H1 (cell line): Measurements from ENCODE around the gene CASS4. TPM values are rescaled to one million over a fixed set of nuclear protein-coding genes. Genes with fewer than 3 reads are reported as not detected.

Source experiments
- CTCF ChIA-PET: fragments of 300-600 bp; sonication (Branson Sonifier 250); formaldehyde crosslinking; loops from one replicate; lab custom pipeline; 2021; ENCODE audit not compliant: partially characterized antibody; lab: Charles Lee
- POLR2A ChIA-PET: fragments of 300-600 bp; sonication (Branson Sonifier 250); formaldehyde crosslinking; loops from one replicate; lab custom pipeline; 2021; ENCODE audit warnings: inconsistent platforms; ENCODE audit not compliant: partially characterized antibody; lab: Charles Lee
- DNase-seq, 2 experiments: peaks; one replicate each; pipeline versions ENCODE4 v3.0.0 to v3.0.0-alpha.2; 2010 to 2022; ENCODE audit warnings: low spot score in 2 of 2, low read depth in 1 of 2, mixed read lengths in 1 of 2
- FAIRE-seq: peaks from 2 replicates; lab custom pipeline; 2011; peaks lifted over from hg19 to GRCh38; lab: Jason Lieb, UNC
- H2AFZ ChIP-seq: 2 replicates; pipeline ENCODE4 v1.8.1; 2012; ENCODE audit warnings: low read length, inconsistent platforms
- H2AK5ac ChIP-seq: 2 replicates; pipeline ENCODE4 v1.6.1; 2013; ENCODE audit warnings: low read depth, low read length
- H2BK120ac ChIP-seq: replicated peaks from 2 replicates; pipeline ENCODE3; 2013; ENCODE audit warnings: low read depth, low read length, inconsistent platforms
- H2BK12ac ChIP-seq: 2 replicates; pipeline ENCODE4 v1.6.1; 2013; ENCODE audit warnings: low read depth, low read length
- H2BK15ac ChIP-seq: 2 replicates; pipeline ENCODE4 v1.6.1; 2013; ENCODE audit warnings: low read length
- H2BK20ac ChIP-seq: 2 replicates; pipeline ENCODE4 v1.6.1; 2013; ENCODE audit warnings: low read length
- H2BK5ac ChIP-seq: 2 replicates; pipeline ENCODE4 v1.6.1; 2013; ENCODE audit warnings: low read depth, low read length
- H3K14ac ChIP-seq: 2 replicates; pipeline ENCODE4 v1.6.1; 2013; ENCODE audit warnings: inconsistent platforms; ENCODE audit not compliant: insufficient read length
- H3K18ac ChIP-seq: 2 replicates; pipeline ENCODE4 v1.6.1; 2013; ENCODE audit warnings: low read length; ENCODE audit errors: extremely low read depth
- H3K23ac ChIP-seq: 2 replicates; pipeline ENCODE4 v1.6.1; 2013; ENCODE audit warnings: inconsistent platforms; ENCODE audit not compliant: insufficient read length
- H3K23me2 ChIP-seq: 2 replicates; pipeline ENCODE4 v1.6.1; 2013; ENCODE audit warnings: low read depth, low read length
- H3K27ac ChIP-seq: 2 replicates; pipeline ENCODE4 v1.6.1; 2011; ENCODE audit warnings: low read depth, low read length, inconsistent platforms
- H3K27me3 ChIP-seq, 4 experiments: replicated peaks in 1 of 4; 1 replicate in 1 of 4; 2 replicates in 3 of 4; pipeline versions ENCODE4 v1.6.1 to v1.8.1; 2011 to 2013; ENCODE audit warnings: low read length in 3 of 4, mild to moderate bottlenecking in 3 of 4, inconsistent platforms in 2 of 4, mixed read lengths in 2 of 4, moderate library complexity in 1 of 4; ENCODE audit not compliant: control insufficient read depth in 3 of 4, insufficient read depth in 3 of 4; ENCODE audit errors: extremely low read depth in 1 of 4
- H3K36me3 ChIP-seq, 4 experiments: 2 replicates each; pipeline versions ENCODE4 v1.6.1 to v1.8.1; 2011 to 2013; ENCODE audit warnings: mild to moderate bottlenecking in 4 of 4, low read length in 3 of 4, moderate library complexity in 2 of 4, control low read depth in 1 of 4, inconsistent platforms in 1 of 4; ENCODE audit not compliant: insufficient read depth in 4 of 4, control insufficient read depth in 2 of 4
- H3K4ac ChIP-seq: replicated peaks from 2 replicates; pipeline ENCODE3; 2013; ENCODE audit warnings: low read length, low read depth, mixed read lengths, inconsistent platforms; ENCODE audit not compliant: insufficient read length
- H3K4me1 ChIP-seq, 4 experiments: replicated peaks in 1 of 4; 1 replicate in 1 of 4; 2 replicates in 3 of 4; pipeline versions ENCODE4 v1.6.1 to v1.8.1; 2011 to 2013; ENCODE audit warnings: low read length in 3 of 4, inconsistent platforms in 2 of 4, mixed read lengths in 1 of 4; ENCODE audit not compliant: insufficient read depth in 4 of 4, control insufficient read depth in 3 of 4
- H3K4me2 ChIP-seq, 2 experiments: 2 replicates each; pipeline versions ENCODE4 v1.6.1 to v1.8.1; 2011 to 2013; ENCODE audit warnings: low read depth in 2 of 2, low read length in 2 of 2, control low read depth in 1 of 2, inconsistent platforms in 1 of 2, mild to moderate bottlenecking in 1 of 2; ENCODE audit not compliant: insufficient read depth in 1 of 2
- H3K4me3 ChIP-seq, 4 experiments: fragments of 200-600, 300-600 bp in 1 of 4; sonication (generic), shearing (Covaris generic), sonication (Bioruptor Twin) in 1 of 4; 2 replicates each; pipeline versions ENCODE4 v1.5.1 to v1.8.1; 2011 to 2016; ENCODE audit warnings: low read length in 4 of 4, low read depth in 3 of 4, control low read depth in 2 of 4, inconsistent platforms in 2 of 4, mild to moderate bottlenecking in 2 of 4, mixed read lengths in 1 of 4, moderate library complexity in 1 of 4; ENCODE audit not compliant: insufficient read depth in 2 of 4; ENCODE audit errors: extremely low read depth in 1 of 4
- H3K56ac ChIP-seq: replicated peaks from 2 replicates; pipeline ENCODE3; 2013; ENCODE audit warnings: low read depth, mild to moderate bottlenecking, mixed read lengths, low read length, inconsistent platforms; ENCODE audit not compliant: insufficient read length
- H3K79me1 ChIP-seq: 2 replicates; pipeline ENCODE4 v1.6.1; 2013; ENCODE audit warnings: low read depth, low read length, control low read depth
- H3K79me2 ChIP-seq, 2 experiments: 2 replicates each; pipeline versions ENCODE4 v1.6.1 to v1.8.1; 2012 to 2013; ENCODE audit warnings: low read length in 2 of 2, mild to moderate bottlenecking in 2 of 2, inconsistent platforms in 1 of 2; ENCODE audit not compliant: insufficient read depth in 2 of 2, control insufficient read depth in 1 of 2
- H3K9ac ChIP-seq, 4 experiments: replicated peaks in 1 of 4; 1 replicate in 1 of 4; 2 replicates in 3 of 4; pipeline versions ENCODE4 v1.6.1 to v1.8.1; 2011 to 2013; ENCODE audit warnings: low read depth in 3 of 4, low read length in 3 of 4, control low read depth in 2 of 4, mild to moderate bottlenecking in 2 of 4, moderate library complexity in 2 of 4, inconsistent platforms in 1 of 4; ENCODE audit errors: extremely low read depth in 1 of 4
- H3K9me3 ChIP-seq, 2 experiments: 2 replicates each; pipeline versions ENCODE4 v1.6.1 to v1.8.1; 2012 to 2013; ENCODE audit warnings: mild to moderate bottlenecking in 2 of 2, moderate library complexity in 2 of 2, control low read depth in 1 of 2, inconsistent platforms in 1 of 2, low read depth in 1 of 2, low read length in 1 of 2, mixed read lengths in 1 of 2; ENCODE audit not compliant: insufficient read depth in 2 of 2
- H4K20me1 ChIP-seq, 2 experiments: replicated peaks in 1 of 2; 2 replicates each; pipeline versions ENCODE3 to v1.8.1; 2011 to 2013; ENCODE audit warnings: inconsistent platforms in 2 of 2, low read length in 2 of 2, mild to moderate bottlenecking in 1 of 2; ENCODE audit not compliant: insufficient read depth in 2 of 2, control insufficient read depth in 1 of 2
- H4K5ac ChIP-seq: 2 replicates; pipeline ENCODE4 v1.6.1; 2013; ENCODE audit warnings: low read length, low read depth, mixed read lengths, inconsistent platforms; ENCODE audit not compliant: insufficient read length
- H4K8ac ChIP-seq: 2 replicates; pipeline ENCODE4 v1.8.0; 2013; ENCODE audit warnings: mild to moderate bottlenecking, moderate library complexity, low read length, inconsistent platforms; ENCODE audit not compliant: insufficient read depth; ENCODE audit errors: extremely low read depth
- H4K91ac ChIP-seq: replicated peaks from 2 replicates; pipeline ENCODE3; 2013; ENCODE audit warnings: low read length, mixed read lengths, inconsistent platforms; ENCODE audit not compliant: insufficient read length
- E2F6 ChIP-seq: IDR thresholded peaks from 2 replicates; pipeline ENCODE4 v1.6.1; 2012; ENCODE audit warnings: inconsistent platforms
- GABPA ChIP-seq: IDR thresholded peaks from 2 replicates; pipeline ENCODE4 v1.6.1; 2011; ENCODE audit warnings: mild to moderate bottlenecking, low read length, moderate library complexity, borderline replicate concordance; ENCODE audit not compliant: insufficient read depth
- KDM1A ChIP-seq: fragments of 200-600, 300-600 bp; sonication (generic); IDR thresholded peaks from 2 replicates; pipeline ENCODE4 v1.7.1; 2016; ENCODE audit warnings: mild to moderate bottlenecking, low read length, borderline replicate concordance
- NRF1 ChIP-seq: IDR thresholded peaks from 2 replicates; pipeline ENCODE4 v1.6.1; 2011; ENCODE audit warnings: mild to moderate bottlenecking, low read depth, low read length, improper control_type of control experiment
- POLR2A ChIP-seq, 2 experiments: IDR thresholded peaks; 1 replicate in 1 of 2; 2 replicates in 1 of 2; pipeline ENCODE4 v1.6.1; 2011; ENCODE audit warnings: low read depth in 2 of 2, low read length in 2 of 2, mild to moderate bottlenecking in 2 of 2; ENCODE audit errors: control extremely low read depth in 1 of 2
- RXRA ChIP-seq: IDR thresholded peaks from 2 replicates; pipeline ENCODE4 v1.6.1; 2011; ENCODE audit warnings: low read depth, mild to moderate bottlenecking, low read length, moderate library complexity; ENCODE audit not compliant: insufficient read depth
- TAF1 ChIP-seq: IDR thresholded peaks from 2 replicates; pipeline ENCODE4 v1.6.1; 2011; ENCODE audit warnings: mild to moderate bottlenecking, low read depth, low read length
- WGBS, 2 experiments: shearing (Covaris generic) in 1 of 2; methylation state at CpG; one replicate each; pipeline versions ENCODE4 v1.1.6 to v1.1.7; 2013 to 2015; ENCODE audit warnings: low lambda C conversion rate in 2 of 2, mixed read lengths in 2 of 2, inconsistent platforms in 1 of 2, low coverage in 1 of 2, missing lambda C conversion rate in 1 of 2; ENCODE audit not compliant: insufficient replicate concordance in 2 of 2, insufficient coverage in 1 of 2, insufficient read length in 1 of 2; ENCODE audit errors: extremely low coverage in 1 of 2, missing lambda C conversion rate in 1 of 2; 5-methylcytosine and 5-hydroxymethylcytosine counted together
- polyA plus RNA-seq, 7 experiments: library from polyadenylated mRNA; depleted of rRNA in 3 of 7; stranded (reverse) in 5 of 7; unstranded in 2 of 7; fragments of >200 nt in 5 of 7; fragments of 200-250 nt in 2 of 7; gene quantifications; 1 replicate in 5 of 7; 2 replicates in 1 of 7; 4 replicates in 1 of 7; pipeline versions ENCODE4 v1.2.1 to v1.2.3, GENCODE V29; 2011 to 2013; ENCODE audit warnings: missing spikeins in 2 of 7, mixed read lengths in 2 of 7
- total RNA-seq: library from RNA; stranded (reverse); fragmentation: NEBNext Ultra II Directional; extraction: Animal tissue kit (Norgen Biotek cat#: 25700); gene quantifications from 2 replicates; pipeline ENCODE4 v1.2.1, GENCODE V29; 2021

Gene CASS4
- total and polyA plus RNA-seq, 2 of the 8 experiments (the other 6 are each of a cell fraction or from before 2014, with no cell fraction given), result not detected

- WGBS, 2 experiments, result 86% methylated on average over 3 of the region's 3 CpGs; no CpG with 5 or more reads in 1 of the 2 experiments
- no peak overlapping the region for H2AK5ac ChIP-seq
- no peak overlapping the region for H2BK12ac ChIP-seq
- H3K27ac ChIP-seq, result no peak overlapping the region
- H3K56ac ChIP-seq, result no peak overlapping the region
- POLR2A ChIA-PET, result interaction anchor here (1.3 kb wide), 1 partner anchor 10 kb away, joined by 6 read pairs; no protein-coding TSS in a partner anchor
- DNase-seq, result no peak
- H3K27me3 ChIP-seq, result no peaks in the 10 kb centered on the region
- H4K5ac ChIP-seq, result no peak overlapping the region
- H3K18ac ChIP-seq, result no peak overlapping the region
- peaks cover 0 to 8% of the 10 kb centered on the region in 2 experiments for H4K20me1 ChIP-seq
- no peak overlapping the region for H3K14ac ChIP-seq
- H3K9ac ChIP-seq, result no peak overlapping the region
- H3K4me3 ChIP-seq, result no peak overlapping the region
- no peak for FAIRE-seq
- H3K23me2 ChIP-seq, result no peaks in the 10 kb centered on the region
- CTCF ChIA-PET, result no interaction called here
- H2AFZ ChIP-seq, result no peak overlapping the region
- no peak overlapping the region for H3K4me2 ChIP-seq
- no peak for TF ChIP-seq NRF1
- no peak for TF ChIP-seq POLR2A (IDR thresholded peaks at IDR 0.05; ENCODE audit: control extremely low read depth in 1 of 2, low read depth in 2 of 2, low read length in 2 of 2)
- no peak for TF ChIP-seq TAF1
- TF ChIP-seq E2F6, result no peak
- no peak for TF ChIP-seq RXRA
- no peak for TF ChIP-seq KDM1A
- no peak for TF ChIP-seq GABPA
- TF ChIP-seq, all 59 proteins: peak for 0
- no peak overlapping the region for H2BK120ac ChIP-seq
- H3K36me3 ChIP-seq, result peaks cover 16 to 72% (median 51%) of the 10 kb centered on the region in 4 experiments
- H3K23ac ChIP-seq, result no peak overlapping the region
- H2BK20ac ChIP-seq, result no peak overlapping the region
- H3K79me1 ChIP-seq, result peaks cover 2% of the 10 kb centered on the region; the same call in 1 of the 2 replicates
- no peak overlapping the region for H3K4ac ChIP-seq
- no peak overlapping the region for H4K8ac ChIP-seq
- no peaks in the 10 kb centered on the region for H3K4me1 ChIP-seq
- H2BK15ac ChIP-seq, result no peak overlapping the region
- H4K91ac ChIP-seq, result no peak overlapping the region
- peaks cover 0 to 63% of the 10 kb centered on the region in 2 experiments; a peak in 2 of 4 replicates for H3K79me2 ChIP-seq
- no peaks in the 10 kb centered on the region for H3K9me3 ChIP-seq
- H2BK5ac ChIP-seq, result no peak overlapping the region
These were observed 33.7 kb upstream of the CASS4 start for GRCh38 chr20:56378386-56378785.
